GM23338 (cell line): Measurements from ENCODE around the gene EXOSC5. TPM values are rescaled to one million over a fixed set of nuclear protein-coding genes. Genes with fewer than 3 reads are reported as not detected.

ENCODE experiments used
- ATAC-seq: fragments of 200-7000 bp; cut with Tn5 transposase; 3 replicates; pipeline ENCODE4 v1.9.1; 2020
- DNase-seq: peaks from one replicate; pipeline ENCODE4 v3.0.0-alpha.2; 2015; ENCODE audit warnings: low spot score
- H2AFZ ChIP-seq: fragments of 200-600 bp; sonication (generic); 2 replicates; pipeline ENCODE4 v1.8.0; 2016; ENCODE audit warnings: antibody characterized with exemption, mild to moderate bottlenecking, moderate library complexity
- H3F3A ChIP-seq: fragments of 200-600 bp; sonication (generic); replicated peaks from 2 replicates; pipeline ENCODE4 v1.8.0; 2017; ENCODE audit warnings: antibody characterized with exemption, mixed run types, low read depth
- H3K27ac ChIP-seq: fragments of 200-600 bp; sonication (generic); 2 replicates; pipeline ENCODE4 v1.6.1; 2016; ENCODE audit warnings: low read depth
- H3K27me3 ChIP-seq: fragments of 200-600 bp; sonication (generic); 2 replicates; pipeline ENCODE4 v1.8.0; 2016; ENCODE audit warnings: mild to moderate bottlenecking, mixed run types, moderate library complexity; ENCODE audit not compliant: insufficient read depth
- H3K36me3 ChIP-seq: fragments of 200-600 bp; sonication (generic); 2 replicates; pipeline ENCODE4 v1.8.0; 2016; ENCODE audit warnings: mild to moderate bottlenecking; ENCODE audit not compliant: insufficient read depth
- H3K4me1 ChIP-seq: fragments of 200-600 bp; sonication (generic); 2 replicates; pipeline ENCODE4 v1.8.0; 2016; ENCODE audit warnings: mild to moderate bottlenecking, moderate library complexity; ENCODE audit not compliant: insufficient read depth
- H3K4me2 ChIP-seq: fragments of 200-600 bp; sonication (generic); 2 replicates; pipeline ENCODE4 v1.7.1; 2017; ENCODE audit warnings: mixed run types
- H3K4me3 ChIP-seq: fragments of 200-600 bp; sonication (generic); 2 replicates; pipeline ENCODE4 v1.6.1; 2016; ENCODE audit warnings: mixed run types
- H3K79me2 ChIP-seq: fragments of 200-600 bp; sonication (generic); replicated peaks from 2 replicates; pipeline ENCODE4 v1.8.0; 2017; ENCODE audit warnings: mild to moderate bottlenecking; ENCODE audit not compliant: insufficient read depth
- H3K9me2 ChIP-seq: fragments of 200-600 bp; sonication (generic); 2 replicates; pipeline ENCODE4 v1.8.0; 2017; ENCODE audit not compliant: insufficient read depth
- H4K20me1 ChIP-seq: fragments of 200-600 bp; sonication (generic); replicated peaks from 2 replicates; pipeline ENCODE4 v1.8.0; 2017; ENCODE audit warnings: mild to moderate bottlenecking; ENCODE audit not compliant: insufficient read depth
- H3K27ac Mint-ChIP-seq: 2 replicates; pipeline ENCODE4 v1.8.0; 2020; ENCODE audit warnings: inconsistent platforms, mild to moderate bottlenecking, moderate library complexity, mixed read lengths
- H3K27me3 Mint-ChIP-seq: 3 replicates; pipeline ENCODE4 v1.8.0; 2022; ENCODE audit warnings: low read depth, mild to moderate bottlenecking, moderate library complexity, mixed read lengths, inconsistent platforms; ENCODE audit not compliant: insufficient read depth, poor library complexity
- H3K36me3 Mint-ChIP-seq: 3 replicates; pipeline ENCODE4 v1.8.0; 2021; ENCODE audit warnings: low read depth, mild to moderate bottlenecking, inconsistent platforms, moderate library complexity, mixed read lengths
- H3K4me1 Mint-ChIP-seq: 3 replicates; pipeline ENCODE4 v1.8.0; 2020; ENCODE audit warnings: mild to moderate bottlenecking, inconsistent platforms, mixed read lengths
- H3K4me3 Mint-ChIP-seq: 3 replicates; pipeline ENCODE4 v1.8.0; 2021; ENCODE audit warnings: moderate library complexity, mild to moderate bottlenecking, inconsistent platforms, mixed read lengths
- H3K9me3 Mint-ChIP-seq: 3 replicates; pipeline ENCODE4 v1.8.0; 2020; ENCODE audit warnings: moderate library complexity, mild to moderate bottlenecking, inconsistent platforms, mixed read lengths
- CREB1 ChIP-seq: fragments of 250-450 bp; sonication (Bioruptor Pico); IDR thresholded peaks from 2 replicates; pipeline ENCODE4 v1.5.0; 2020; ENCODE audit warnings: low read depth, mild to moderate bottlenecking, moderate library complexity
- CTCF ChIP-seq, 2 experiments: fragments of 200-600 bp in 1 of 2; sonication (generic) in 1 of 2; conservative IDR thresholded peaks; 2 replicates each; pipeline versions ENCODE4 v1.5.1 to v1.6.1; 2016 to 2017; ENCODE audit warnings: antibody characterized with exemption in 2 of 2, low read depth in 2 of 2, mild to moderate bottlenecking in 2 of 2, moderate library complexity in 1 of 2
- POLR2AphosphoS5 ChIP-seq: IDR thresholded peaks from 2 replicates; pipeline ENCODE4 v1.6.1; 2016; ENCODE audit warnings: antibody characterized with exemption, low read depth
- STAT1 ChIP-seq: IDR thresholded peaks from one replicate; pipeline ENCODE4 v1.6.1; 2016; ENCODE audit warnings: antibody characterized with exemption; ENCODE audit not compliant: unreplicated experiment
- ZNF462 ChIP-seq: fragments of 250-450 bp; sonication (Bioruptor Pico); IDR thresholded peaks from 2 replicates; pipeline ENCODE4 v1.5.0; 2020; ENCODE audit warnings: mild to moderate bottlenecking, moderate library complexity
- polyA plus RNA-seq: library from polyadenylated mRNA; unstranded; fragments of >200 nt; fragmentation: Nextera tagmentation; extraction: Ambion mirVana; gene quantifications from 2 replicates; pipeline ENCODE4 v1.2.1, GENCODE V29; 2016
- total RNA-seq: library from RNA; depleted of rRNA; stranded (reverse); fragments of >200 nt; shearing (Covaris generic); gene quantifications from 2 replicates; pipeline ENCODE4 v1.2.3, GENCODE V29; 2014

EXOSC5 gene
- total and polyA plus RNA-seq, 2 experiments from 2014 or later, result 65.1 to 125 TPM

GRCh38 chr19:41359741-41360140 is 37.4 kb downstream of the EXOSC5 start:
- Histone ChIP-seq H3K4me2 (no peak overlapping the region), H3K4me3 (no peak overlapping the region), H3K36me3 (no peaks in the 10 kb centered on the region), H4K20me1 (no peaks in the 10 kb centered on the region), H3K9me2 (no peaks in the 10 kb centered on the region), H3F3A (0 out of 2 replicates have a peak, but pooled peaks cover 4% of the 10 kb centered on the region), H3K79me2 (no peaks in the 10 kb centered on the region), H3K27me3 (no peaks in the 10 kb centered on the region), H3K4me1 (no peaks in the 10 kb centered on the region), H2AFZ (no peak overlapping the region), H3K27ac (no peak overlapping the region)
- TF ChIP-seq STAT1 (no peak), CREB1 (CRISPR knock-in tag) (no peak), POLR2AphosphoS5 (no peak), CTCF (conservative IDR thresholded peaks at IDR 0.05; ENCODE audit: low read depth in 2 of 2) (no peak), ZNF462 (CRISPR knock-in tag) (no peak)
- Mint-ChIP-seq H3K4me1 (peaks cover 4% of the 10 kb centered on the region; the same call in 2 of the 3 replicates), H3K27ac (no peak overlapping the region), H3K36me3 (no peaks in the 10 kb centered on the region; the same call in 2 of the 3 replicates), H3K4me3 (no peak overlapping the region), H3K27me3 (peaks cover 26% of the 10 kb centered on the region), H3K9me3 (no peaks in the 10 kb centered on the region; the same call in 2 of the 3 replicates)
- ATAC-seq, result no peak
- no peak for DNase-seq
